Fibroblast of pulmonary artery (primary cell): Measurements from ENCODE around the gene KCNF1.
A peak's percentile ranks its signal among the peaks of the same experiment; 100 is the strongest.

ENCODE experiments used
- DNase-seq: peaks from one replicate; pipeline ENCODE4 v3.0.0-alpha.2; 2010; ENCODE audit warnings: low read depth
- H3K4me3 ChIP-seq: replicated peaks from 2 replicates; pipeline ENCODE4 v1.5.1; 2011; ENCODE audit warnings: low read depth, mild to moderate bottlenecking, control low read depth, low read length, moderate library complexity
- TF ChIP-seq, protein P1 (sequence below): IDR thresholded peaks from 2 replicates; pipeline ENCODE4 v1.5.1; 2011; ENCODE audit warnings: mild to moderate bottlenecking, control low read depth, low read length, inconsistent platforms; ENCODE audit errors: missing control alignments

Gene KCNF1

DNA sequence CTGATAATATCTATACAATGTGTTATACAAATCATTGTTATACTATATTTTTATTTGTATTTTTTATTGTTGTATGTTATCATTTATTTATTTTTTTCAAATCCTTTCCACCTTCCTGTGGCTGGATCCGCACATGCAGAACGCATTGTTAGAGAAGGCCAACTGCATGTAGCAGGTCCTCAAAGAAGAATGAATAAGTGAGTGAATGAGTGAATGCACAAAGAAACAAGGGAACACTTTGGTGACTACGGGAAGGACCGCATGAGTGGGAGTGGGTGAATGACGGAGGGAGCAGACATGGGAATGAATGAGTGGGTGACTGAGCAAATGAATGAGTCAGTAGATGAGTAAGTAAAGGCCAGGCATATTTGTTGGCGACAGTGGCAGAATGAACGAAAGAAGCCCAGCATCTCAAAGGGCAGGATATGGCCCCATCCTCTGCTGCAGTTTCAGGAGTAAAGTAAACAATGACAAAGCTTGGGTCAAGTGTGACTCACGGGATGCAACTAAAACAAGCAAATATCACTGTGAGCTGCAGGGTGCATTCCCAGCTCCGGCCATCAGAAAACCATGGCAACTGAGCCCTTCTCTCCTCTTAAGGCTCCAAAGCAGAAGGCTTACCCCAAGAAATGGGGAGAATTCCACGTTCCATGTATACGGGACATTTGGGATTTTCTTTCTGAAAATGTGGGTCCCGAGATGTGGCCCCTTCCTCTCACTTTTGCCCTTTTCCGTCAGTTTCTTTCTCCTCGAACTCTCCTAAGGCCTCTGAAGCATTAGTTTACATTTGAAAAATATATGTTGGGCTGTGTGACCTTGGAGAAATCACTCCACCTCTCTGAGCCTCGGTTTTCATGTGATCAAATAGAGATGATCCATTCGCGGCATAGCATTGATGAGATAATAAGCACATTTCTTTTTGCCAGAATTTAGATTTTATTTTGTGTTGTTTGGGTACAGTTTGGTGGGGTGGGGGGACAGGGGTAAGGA lies 24.5 kb downstream of the KCNF1 start:
- TF ChIP-seq, protein P1, sequence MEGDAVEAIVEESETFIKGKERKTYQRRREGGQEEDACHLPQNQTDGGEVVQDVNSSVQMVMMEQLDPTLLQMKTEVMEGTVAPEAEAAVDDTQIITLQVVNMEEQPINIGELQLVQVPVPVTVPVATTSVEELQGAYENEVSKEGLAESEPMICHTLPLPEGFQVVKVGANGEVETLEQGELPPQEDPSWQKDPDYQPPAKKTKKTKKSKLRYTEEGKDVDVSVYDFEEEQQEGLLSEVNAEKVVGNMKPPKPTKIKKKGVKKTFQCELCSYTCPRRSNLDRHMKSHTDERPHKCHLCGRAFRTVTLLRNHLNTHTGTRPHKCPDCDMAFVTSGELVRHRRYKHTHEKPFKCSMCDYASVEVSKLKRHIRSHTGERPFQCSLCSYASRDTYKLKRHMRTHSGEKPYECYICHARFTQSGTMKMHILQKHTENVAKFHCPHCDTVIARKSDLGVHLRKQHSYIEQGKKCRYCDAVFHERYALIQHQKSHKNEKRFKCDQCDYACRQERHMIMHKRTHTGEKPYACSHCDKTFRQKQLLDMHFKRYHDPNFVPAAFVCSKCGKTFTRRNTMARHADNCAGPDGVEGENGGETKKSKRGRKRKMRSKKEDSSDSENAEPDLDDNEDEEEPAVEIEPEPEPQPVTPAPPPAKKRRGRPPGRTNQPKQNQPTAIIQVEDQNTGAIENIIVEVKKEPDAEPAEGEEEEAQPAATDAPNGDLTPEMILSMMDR, result peak; percentile 3
- H3K4me3 ChIP-seq, result no peak overlapping the region
- DNase-seq, result peak; percentile 97

DNA sequence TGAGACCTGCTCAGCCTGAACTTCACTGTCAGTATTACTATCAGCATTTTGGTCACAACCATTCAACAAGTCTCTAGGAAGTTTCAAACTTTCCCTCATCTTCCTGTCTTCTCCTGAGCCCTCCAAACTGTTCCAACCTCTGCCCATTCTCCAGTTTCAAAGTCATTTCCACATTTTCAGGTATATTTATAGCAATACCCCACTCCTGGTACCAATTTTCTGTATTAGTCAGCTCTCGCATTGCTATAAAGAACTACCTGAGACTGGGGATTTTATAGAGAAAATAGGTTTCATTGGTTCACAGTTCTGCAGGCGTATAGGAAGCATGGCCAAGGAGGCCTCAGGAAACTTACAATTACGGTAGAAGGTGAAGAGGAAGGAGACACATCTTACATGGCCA lies 27.3 kb downstream of the KCNF1 start:
- no peak for DNase-seq
- H3K4me3 ChIP-seq, result no peak overlapping the region
- TF ChIP-seq, protein P1, result no peak

DNA sequence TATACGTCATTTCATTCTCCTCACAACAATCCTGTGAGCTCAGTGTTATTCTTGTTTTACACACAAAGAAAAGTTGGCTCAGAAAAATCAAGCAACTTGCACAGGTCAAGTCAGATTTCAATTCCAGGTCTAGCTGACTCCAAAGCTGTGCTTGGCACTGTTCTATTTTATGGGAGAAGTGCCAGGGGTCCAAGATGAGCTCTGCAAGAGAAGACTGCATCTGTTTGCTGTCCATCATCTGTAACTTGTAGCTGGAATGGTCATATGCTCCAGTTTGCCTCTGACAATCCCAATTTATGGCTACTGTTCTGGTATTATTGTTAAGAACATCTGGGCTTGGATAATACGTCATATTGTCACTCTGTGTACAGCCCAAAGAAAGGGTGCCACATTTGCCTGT lies 28.9 kb downstream of the KCNF1 start:
- DNase-seq, result peak; percentile 11
- H3K4me3 ChIP-seq, result no peak overlapping the region
- TF ChIP-seq, protein P1, result no peak

DNA sequence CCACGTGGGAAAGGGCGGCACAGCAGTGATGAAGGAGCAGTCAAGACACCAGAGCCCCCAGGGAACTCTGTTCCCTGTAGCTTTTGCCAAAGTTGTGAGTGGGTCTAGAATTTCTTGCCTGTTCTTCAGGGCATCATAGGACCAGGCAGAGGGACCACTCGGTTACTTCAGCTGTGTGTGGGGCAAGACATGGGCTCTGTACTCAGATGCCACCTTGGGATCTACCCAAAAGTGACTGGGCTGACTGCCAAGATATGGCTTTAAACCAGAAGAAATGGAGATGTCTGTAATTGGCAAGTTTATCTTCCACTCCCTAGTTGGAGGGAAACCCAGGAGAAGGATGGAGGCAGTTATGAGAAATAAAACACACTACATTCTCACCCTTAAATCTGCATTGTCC lies 29.6 kb downstream of the KCNF1 start:
- no peak for DNase-seq
- TF ChIP-seq, protein P1, result no peak

DNA sequence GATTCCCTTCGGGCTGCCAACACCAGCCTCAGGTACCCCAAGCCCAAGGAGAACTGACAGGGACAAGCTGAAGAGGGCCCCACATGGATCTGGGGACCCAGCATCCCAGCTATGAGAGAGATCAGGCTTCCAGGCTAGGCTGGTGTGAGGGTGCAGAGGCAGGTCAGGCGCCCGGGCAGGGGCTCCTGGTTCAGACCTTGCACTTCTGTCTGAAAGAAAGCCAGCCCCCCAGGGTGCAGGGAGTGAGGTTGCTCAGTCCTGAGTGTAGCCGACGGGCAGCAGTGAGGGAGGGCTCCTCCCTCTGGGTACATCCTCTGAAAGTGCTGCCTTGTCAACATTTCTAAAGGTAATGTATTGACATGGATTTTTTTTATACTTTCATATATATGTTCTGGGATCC lies 33.1 kb downstream of the KCNF1 start:
- DNase-seq, result no peak
- TF ChIP-seq, protein P1, result no peak
- no peak overlapping the region for H3K4me3 ChIP-seq

More for the DNA sequence above, 29.6 kb downstream of the KCNF1 start:
- no peak overlapping the region for H3K4me3 ChIP-seq

DNA sequence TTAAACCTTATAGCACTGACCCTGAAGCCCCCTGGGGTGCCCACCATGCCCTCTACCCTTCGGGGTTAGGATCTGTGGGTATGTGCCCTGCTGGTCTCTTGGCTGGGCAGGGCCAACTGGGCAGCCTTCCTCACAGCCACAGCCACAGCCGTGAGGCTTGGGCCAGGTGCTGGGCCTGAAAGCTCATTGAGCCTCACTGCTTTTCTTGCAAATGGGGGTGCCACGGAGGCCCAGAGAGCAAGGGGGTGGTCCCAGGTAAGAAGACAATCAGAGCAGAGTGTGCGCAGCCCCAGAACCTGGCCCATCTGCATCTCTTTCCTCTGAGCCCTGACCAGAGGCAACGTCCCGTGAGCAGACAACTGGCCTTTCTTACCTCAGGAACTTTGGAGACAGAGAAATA lies 34.7 kb downstream of the KCNF1 start:
- no peak for DNase-seq
- no peak overlapping the region for H3K4me3 ChIP-seq
- TF ChIP-seq, protein P1, result no peak
